Stimulated activated naive CD4-positive, alpha-beta T cell treated with Interleukin-2 at 50 U/mL for 16 hours (primary cell): ENCODE measurements around the gene DGAT2.

Source experiments
- DNase-seq: peaks from one replicate; lab custom pipeline; 2025; lab: John Stamatoyannopoulos, UW

The DGAT2 gene

GRCh38 chr11:75801362-75802020 is 32.9 kb downstream of the DGAT2 start:
- DNase-seq = no peak

DNA sequence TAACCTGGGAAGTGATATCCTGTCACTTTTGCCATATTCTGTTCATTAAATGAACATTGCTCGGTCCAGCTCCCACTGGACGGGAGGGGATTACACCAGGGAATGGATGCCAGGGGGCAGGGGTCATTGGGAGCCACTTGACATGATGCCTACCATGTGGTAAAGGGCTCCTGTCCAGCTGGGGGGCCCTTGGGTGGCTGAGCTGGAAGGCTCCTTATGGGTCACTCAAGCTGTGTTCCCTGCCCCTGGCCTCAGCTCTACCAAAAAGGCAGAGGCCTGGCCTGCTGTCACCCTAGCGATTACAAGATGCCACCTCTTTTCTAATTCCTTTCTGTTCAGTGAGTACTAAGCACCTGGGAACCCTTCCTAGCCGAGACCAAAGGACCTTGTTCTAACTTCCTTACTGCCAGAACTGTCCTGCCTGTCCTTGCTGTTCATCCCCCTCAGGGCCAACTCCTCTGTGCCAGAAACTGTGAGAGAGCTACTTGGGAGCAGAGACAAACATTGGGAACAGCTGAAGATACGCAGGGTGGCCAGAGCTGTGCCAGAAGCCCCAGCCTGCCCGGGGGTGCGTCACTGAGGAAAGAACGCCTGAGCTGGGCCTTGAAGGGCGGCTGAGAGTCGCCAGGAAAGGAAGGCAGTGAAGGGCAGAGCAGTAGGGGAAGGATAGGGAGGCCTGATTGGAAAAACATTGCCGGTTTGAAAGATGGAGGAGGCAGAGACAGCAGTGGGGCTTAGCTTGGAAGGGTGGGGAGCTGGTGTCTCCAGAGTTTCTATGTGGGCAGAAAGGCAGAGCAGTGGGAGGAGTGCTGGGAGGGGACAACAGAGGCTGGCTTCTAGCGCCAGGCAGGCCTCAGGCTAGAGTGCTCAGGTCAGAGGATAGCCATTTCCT is 33.7 kb downstream of the DGAT2 start:
- no peak for DNase-seq

GRCh38 chr11:75802913-75803820 is 34.6 kb downstream of the DGAT2 start:
- peak; percentile 50 for DNase-seq

DNA sequence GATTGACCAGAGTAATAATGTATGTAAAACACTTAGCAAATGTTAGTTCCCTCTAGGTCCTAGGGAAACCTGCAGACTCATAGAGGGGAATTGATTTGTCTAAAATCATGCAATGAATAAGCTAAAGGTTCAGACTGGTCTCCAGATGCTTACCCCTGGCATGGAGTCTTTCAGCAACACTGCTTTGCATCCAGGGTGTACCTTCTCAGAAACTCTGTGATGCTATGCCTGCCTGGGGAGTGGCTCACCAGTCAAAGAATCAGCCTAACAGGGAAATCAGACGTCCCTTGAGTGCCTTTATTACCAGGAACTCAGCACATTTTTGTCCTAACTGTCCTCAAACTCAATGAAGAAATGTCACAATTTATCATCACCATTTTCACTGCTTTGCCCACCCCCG is 40.5 kb downstream of the DGAT2 start:
- no peak for DNase-seq

DNA sequence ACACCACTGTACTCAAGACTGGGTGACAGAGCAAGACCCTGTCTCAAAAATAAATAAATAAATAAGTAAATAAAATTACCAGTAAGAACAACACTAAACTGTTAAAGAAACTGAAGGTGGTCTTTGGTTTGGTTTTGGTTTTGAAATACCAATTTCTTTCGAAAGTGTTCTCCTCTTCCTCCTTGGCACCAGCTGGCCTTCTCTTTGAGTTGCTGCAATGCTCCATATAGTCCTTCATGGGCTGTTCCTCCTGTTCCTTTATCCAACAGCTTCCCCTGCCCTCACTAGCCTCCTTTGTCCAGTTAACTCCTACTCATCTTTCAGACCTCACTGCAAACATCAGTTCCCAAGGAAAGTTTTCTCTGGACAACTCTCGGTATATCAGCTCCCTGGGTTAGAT is 41.4 kb downstream of the DGAT2 start:
- DNase-seq = no peak

GRCh38 chr11:75810637-75811390 is 42.2 kb downstream of the DGAT2 start:
- no peak for DNase-seq

DNA sequence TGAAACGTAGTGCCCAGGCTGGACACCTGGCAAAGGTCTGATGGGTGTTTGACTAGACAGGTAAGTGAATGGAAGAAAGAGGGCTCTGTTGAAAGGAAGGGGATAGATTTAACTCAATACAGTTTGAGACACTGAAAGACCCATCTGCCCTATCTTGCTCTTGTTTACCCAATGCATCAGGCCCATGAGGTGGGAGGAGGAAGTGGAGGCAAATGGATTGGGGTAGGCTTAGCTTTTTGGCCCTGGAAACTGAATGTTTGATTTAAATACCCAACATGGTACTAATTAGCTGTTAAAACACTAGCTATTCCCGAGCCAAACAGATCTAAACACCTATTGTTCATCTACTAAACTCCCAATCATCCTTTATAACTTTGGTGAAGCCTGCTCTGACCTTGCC is 42.9 kb downstream of the DGAT2 start:
- no peak for DNase-seq

- DNase-seq = no peak
These were observed 44.0 kb downstream of the DGAT2 start for GRCh38 chr11:75812542-75813040.

DNA sequence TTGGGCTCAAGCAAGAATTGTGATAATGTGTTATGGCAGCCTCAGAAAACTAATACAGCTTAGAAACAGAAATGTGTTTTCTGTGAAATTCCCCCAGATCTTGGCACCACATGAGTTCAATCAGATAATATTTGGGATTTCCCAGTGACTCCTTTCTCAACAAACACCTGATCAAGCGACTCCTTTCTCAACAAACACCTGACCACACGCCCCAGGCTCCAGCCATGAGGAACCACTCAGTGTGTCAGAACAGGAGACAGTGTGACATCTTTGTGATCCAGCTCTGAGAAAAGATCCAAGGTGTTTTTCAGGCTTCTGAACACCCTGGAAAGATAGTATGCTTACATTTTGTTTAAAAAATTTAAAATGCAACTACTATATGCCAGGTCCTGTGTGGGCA is 44.5 kb downstream of the DGAT2 start:
- no peak for DNase-seq

GRCh38 chr11:75813622-75814039 is 45.1 kb downstream of the DGAT2 start:
- no peak for DNase-seq

- no peak for DNase-seq
These were observed 45.7 kb downstream of the DGAT2 start for GRCh38 chr11:75814363-75814676.

DNA sequence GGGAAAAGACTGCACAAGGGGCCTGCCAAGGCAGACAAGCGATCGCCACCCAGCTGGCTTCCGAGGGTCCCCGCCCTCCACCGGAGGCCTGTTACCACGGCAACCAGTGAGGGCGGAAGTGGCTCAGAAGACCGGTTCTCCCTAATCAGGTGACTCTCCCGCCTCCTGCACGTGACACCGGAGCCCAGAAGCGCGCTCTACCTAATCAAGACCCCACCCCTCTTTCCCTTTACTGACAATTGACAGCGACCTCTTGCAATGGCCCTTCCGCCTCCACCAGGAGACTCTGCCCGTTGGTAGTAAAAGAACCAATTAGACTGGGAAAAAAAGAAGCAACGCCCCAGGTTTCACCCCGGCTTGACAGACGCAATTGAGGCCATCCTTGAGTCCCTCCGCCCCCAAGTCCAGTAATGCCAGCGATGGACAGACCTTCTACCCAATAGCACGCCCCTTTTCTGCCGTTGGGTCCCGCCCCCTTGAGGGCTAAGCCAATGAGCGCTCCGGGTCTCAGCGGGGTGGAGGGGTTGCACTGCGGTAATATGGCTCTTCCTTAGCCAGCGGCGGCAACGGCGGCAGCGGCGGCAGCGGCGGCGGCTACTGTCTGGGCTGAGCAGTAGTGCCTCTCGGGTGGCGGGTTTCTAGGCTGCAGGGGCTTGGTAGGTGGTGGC is 46.2 kb downstream of the DGAT2 start, which contains the start of gene UVRAG:
UVRAG (plus strand) TSS at position 534 of the 668 bp plus-strand sequence. CDS start 198 bp downstream, outside the sequence.
- DNase-seq = peak; percentile 98

DNA sequence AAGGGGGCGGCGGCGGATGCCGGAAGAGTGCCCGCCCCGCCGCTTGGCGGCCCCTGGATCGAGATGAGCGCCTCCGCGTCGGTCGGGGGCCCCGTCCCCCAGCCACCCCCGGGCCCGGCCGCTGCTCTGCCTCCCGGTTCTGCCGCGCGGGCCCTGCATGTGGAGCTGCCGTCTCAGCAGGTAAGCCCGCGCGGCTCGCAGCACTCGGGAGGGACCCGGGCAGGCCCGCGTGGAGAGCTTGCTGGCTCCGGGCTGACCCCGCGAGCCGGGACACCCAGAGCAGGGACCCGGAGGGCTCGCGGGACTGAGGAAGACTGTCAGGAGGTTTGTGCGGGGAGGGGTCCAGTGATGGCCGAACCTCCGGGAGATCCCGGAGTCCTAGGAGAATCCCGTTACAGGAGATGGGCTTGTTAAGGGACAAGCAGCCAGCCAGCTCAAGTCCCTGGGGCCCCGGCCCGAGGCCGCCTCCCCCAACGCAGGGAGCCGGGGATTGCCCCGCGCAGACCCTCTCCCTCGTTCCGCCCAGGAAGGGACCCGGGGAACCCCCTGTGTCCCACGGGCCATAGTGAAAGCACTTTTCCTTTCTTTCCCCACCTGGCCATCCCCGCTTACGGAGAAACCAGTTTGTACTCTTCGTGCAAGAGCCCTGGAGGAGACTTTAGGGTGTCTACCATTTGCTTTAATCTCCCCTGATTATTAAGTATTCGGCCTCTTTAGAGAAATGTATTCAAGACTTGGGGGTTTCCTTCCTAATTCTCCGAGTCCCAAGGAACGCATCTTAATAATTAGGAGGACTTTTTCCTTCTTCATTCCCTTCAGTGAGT is 47.0 kb downstream of the DGAT2 start:
- peak; percentile 25 for DNase-seq

DNA sequence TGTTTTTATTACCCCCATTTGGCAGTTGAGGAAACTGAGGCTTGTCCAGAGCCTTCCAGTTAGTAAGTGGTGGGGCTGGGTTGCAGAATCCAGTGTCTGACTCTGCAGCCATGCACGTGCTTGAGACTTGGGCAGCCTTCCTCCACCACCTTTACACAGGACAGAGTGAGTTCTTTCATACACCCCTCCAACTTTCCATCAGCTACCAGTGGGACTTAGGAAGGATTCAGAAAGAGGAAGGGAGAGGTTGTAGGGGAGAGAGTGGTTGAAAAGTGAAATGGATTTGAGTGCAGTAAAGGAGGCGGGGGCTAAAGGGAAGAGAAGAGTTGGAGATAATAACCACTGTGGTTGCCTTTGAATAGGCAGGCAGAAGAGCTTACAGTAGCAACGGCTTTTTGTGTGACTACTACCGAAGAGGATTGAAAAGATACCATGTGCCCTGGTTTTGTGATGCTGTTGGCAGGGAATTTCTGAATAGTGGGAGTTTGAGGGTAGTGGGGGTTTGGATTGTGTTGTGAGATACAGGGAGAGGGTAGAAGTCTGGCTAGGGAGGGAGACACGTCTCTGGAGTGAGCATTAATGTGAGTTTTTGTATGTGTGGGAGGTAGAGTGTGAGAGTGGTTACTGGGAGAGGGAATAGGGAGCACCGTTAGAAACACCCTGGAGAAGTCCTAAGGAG is 48.1 kb downstream of the DGAT2 start:
- no peak for DNase-seq

DNA sequence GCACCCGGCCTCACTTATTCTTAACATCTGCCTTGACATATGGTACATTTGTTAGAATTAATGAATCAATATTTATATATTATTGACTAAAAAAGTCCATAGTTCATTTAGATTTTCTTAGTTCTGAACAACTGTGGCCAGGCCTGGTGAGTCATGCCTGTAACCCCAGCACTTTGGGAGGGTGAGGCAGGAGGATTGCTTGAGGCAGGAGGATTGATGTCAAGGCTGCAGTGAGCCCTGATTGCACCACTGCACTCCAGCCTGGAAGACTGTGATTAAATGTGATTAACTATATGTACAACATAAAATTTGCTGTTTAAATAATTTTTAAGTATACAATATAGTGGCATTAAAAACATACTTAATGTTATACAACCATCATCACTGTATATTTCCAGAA is 52.1 kb downstream of the DGAT2 start:
- no peak for DNase-seq

DNA sequence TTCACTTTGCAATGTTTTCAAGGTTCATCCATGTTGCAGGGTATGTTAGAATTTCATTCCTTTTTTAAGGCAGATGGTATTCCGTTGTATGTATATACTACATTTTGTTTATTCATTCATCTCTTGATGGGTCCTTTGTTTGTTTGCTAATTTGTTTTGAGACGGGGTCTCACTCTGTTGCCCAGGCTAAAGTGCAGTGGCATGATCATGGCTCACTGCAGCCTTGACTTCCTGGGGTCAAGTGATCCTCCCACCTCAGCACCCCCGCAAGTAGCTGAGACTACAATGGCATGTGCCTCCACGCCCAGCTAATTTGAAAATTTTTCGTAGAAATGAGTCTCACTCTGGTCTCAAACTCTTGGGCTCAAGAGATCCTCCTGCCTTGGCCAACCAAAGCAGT is 52.6 kb downstream of the DGAT2 start:
- DNase-seq = no peak

GRCh38 chr11:75822541-75822940 is 54.0 kb downstream of the DGAT2 start:
- no peak for DNase-seq

GRCh38 chr11:75823415-75823814 is 54.8 kb downstream of the DGAT2 start:
- no peak for DNase-seq

DNA sequence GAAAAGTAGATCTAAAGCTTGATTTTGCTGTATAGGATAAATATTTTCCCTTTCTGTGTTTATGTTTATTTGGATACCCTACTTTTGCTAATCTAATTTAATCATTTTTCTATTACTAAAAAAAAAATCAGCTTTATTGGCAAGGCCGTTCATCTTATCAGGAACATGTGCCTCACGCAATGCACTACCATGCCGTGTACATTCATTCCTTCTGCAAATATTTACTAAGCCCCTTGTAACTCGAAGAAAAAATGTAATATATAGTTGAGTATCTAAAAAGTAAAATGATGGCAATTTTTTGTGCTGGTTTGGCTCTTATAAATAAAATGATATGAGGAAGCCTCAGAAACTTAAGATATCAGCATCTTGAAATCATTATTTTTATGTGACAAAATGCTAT is 55.4 kb downstream of the DGAT2 start:
- DNase-seq = no peak
